Measurements from ENCODE around the gene MUC22.
"Not testable (repeated sequence)": the region's sequence is repeated elsewhere in the genome, so short reads cannot be mapped to it uniquely, and the experiment has no call there.

MUC22 gene

DNA sequence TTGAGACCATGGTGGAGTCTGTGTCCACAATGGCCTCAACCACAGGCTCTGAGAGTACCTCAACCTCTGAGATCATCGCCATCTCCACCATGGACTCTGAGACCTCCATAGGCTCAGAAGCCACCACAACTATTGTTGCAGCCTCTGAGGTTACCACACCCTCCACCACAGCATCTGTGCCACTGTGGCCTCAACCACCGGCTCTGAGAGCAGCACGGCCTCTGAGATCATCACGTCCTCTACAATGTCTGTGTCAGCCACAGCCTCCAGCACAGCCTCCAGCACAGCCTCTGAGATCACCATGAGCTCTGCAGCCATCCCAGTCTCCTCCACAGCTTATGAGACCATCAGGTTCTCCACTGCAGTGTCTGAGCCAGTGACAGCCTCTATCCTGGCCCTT, 46.2 kb upstream of the MUC22 start:
- no peak overlapping the region for H3K4me2 ChIP-seq (ENCODE audit: insufficient read depth, low read length, poor library complexity, severe bottlenecking)
- H2BK15ac ChIP-seq (ENCODE audit: low read length), result peak overlapping the region; percentile 8
- no peak overlapping the region for H3K14ac ChIP-seq (ENCODE audit: low read length)
- no CpG with 5 or more reads among the region's 4 CpGs for WGBS, 2 donors (ENCODE audit: extremely low coverage in 2 of 2, insufficient read length in 2 of 2, insufficient replicate concordance in 1 of 2)
- no peak overlapping the region for H3K27ac ChIP-seq (replicated peaks; ENCODE audit: low read length)
- H2AK5ac ChIP-seq (ENCODE audit: low read depth, low read length), result peak overlapping the region; percentile 2
- no peaks in the 10 kb centered on the region for H3K36me3 ChIP-seq (replicated peaks in 1 of 2; ENCODE audit: control insufficient read depth in 2 of 2, insufficient read depth in 2 of 2, low read length in 2 of 2)
- no peaks in the 10 kb centered on the region for H3K4me1 ChIP-seq (ENCODE audit: control insufficient read depth in 2 of 2, insufficient read depth in 1 of 2, low read depth in 1 of 2, low read length in 2 of 2)
- H4K91ac ChIP-seq (ENCODE audit: low read depth, low read length, poor library complexity), result no peak overlapping the region
- H2BK5ac ChIP-seq (ENCODE audit: low read length), result no peak overlapping the region
- H2AFZ ChIP-seq (ENCODE audit: low read length), result no peak overlapping the region
- peak overlapping the region; percentile 12 for H3K18ac ChIP-seq (ENCODE audit: low read length)
- H4K8ac ChIP-seq (ENCODE audit: low read depth, low read length), result no peak overlapping the region
- no peak overlapping the region for H3K4ac ChIP-seq (ENCODE audit: low read length)
- no peak for DNase-seq (ENCODE audit: low spot score)
- H3K9me3 ChIP-seq (replicated peaks in 1 of 2; ENCODE audit: control insufficient read depth in 2 of 2, insufficient read depth in 1 of 2, low read depth in 1 of 2, low read length in 2 of 2), result no peaks in the 10 kb centered on the region
- H3K23ac ChIP-seq (ENCODE audit: low read depth, low read length, poor library complexity), result no peak overlapping the region
- H3K4me3 ChIP-seq (ENCODE audit: low read length in 2 of 2), result peak overlapping the region in 1 of 2 donors; percentile 65
- no peak overlapping the region for H2BK120ac ChIP-seq (ENCODE audit: low read depth, low read length)
- peak overlapping the region; percentile 28 for H2BK12ac ChIP-seq (ENCODE audit: low read length)
- H3K79me1 ChIP-seq (ENCODE audit: low read depth, low read length), result no peaks in the 10 kb centered on the region
- H3K9ac ChIP-seq (ENCODE audit: low read depth, low read length, poor library complexity), result no peak overlapping the region
- peaks cover 0 to 2% (median 0%) of the 10 kb centered on the region in 3 experiments for H3K27me3 ChIP-seq (ENCODE audit: control insufficient read depth in 3 of 3, insufficient read depth in 3 of 3, low read depth in 1 of 3, low read length in 3 of 3)

DNA sequence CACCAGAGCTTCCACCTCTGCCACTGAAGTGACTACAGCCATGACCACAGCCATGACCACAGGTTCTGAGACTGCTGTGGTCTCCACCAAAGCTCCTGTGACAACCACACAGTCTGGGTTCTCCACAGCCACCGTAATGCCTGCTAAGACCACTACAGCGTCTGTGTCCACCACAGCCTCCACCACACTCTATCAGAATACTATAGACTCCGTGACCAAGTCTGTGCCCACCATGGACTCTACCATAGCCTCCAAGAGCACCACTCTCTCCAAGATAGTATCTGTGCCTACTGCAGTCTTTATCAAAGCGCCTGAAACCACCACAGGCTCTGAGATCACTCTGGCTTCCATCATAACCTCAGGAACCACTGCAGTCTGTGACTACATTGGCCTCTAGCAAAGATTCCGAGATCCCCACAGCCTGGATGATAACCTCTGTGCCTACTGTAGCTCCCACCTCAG, 45.1 kb upstream of the MUC22 start:
- Histone ChIP-seq H3K27ac (replicated peaks; ENCODE audit: low read length) (no peak overlapping the region), H2BK120ac (ENCODE audit: low read depth, low read length) (no peak overlapping the region), H2BK5ac (ENCODE audit: low read length) (no peak overlapping the region), H4K8ac (ENCODE audit: low read depth, low read length) (no peak overlapping the region), H2AK5ac (ENCODE audit: low read depth, low read length) (peak overlapping the region; percentile 82), H3K18ac (ENCODE audit: low read length) (no peak overlapping the region), H2BK15ac (ENCODE audit: low read length) (no peak overlapping the region), H3K23ac (ENCODE audit: low read depth, low read length, poor library complexity) (no peak overlapping the region), H3K14ac (ENCODE audit: low read length) (no peak overlapping the region), H3K4me2 (ENCODE audit: insufficient read depth, low read length, poor library complexity, severe bottlenecking) (no peak overlapping the region), H4K91ac (ENCODE audit: low read depth, low read length, poor library complexity) (no peak overlapping the region), H3K9ac (ENCODE audit: low read depth, low read length, poor library complexity) (no peak overlapping the region), H2BK12ac (ENCODE audit: low read length) (no peak overlapping the region), H3K4ac (ENCODE audit: low read length) (no peak overlapping the region), H3K79me1 (ENCODE audit: low read depth, low read length) (no peaks in the 10 kb centered on the region), H3K4me1 (ENCODE audit: control insufficient read depth in 2 of 2, insufficient read depth in 1 of 2, low read depth in 1 of 2, low read length in 2 of 2) (no peaks in the 10 kb centered on the region), H3K9me3 (replicated peaks in 1 of 2; ENCODE audit: control insufficient read depth in 2 of 2, insufficient read depth in 1 of 2, low read depth in 1 of 2, low read length in 2 of 2) (no peaks in the 10 kb centered on the region), H2AFZ (ENCODE audit: low read length) (no peak overlapping the region), H3K4me3 (ENCODE audit: low read length in 2 of 2) (no peak overlapping the region), H3K36me3 (replicated peaks in 1 of 2; ENCODE audit: control insufficient read depth in 2 of 2, insufficient read depth in 2 of 2, low read length in 2 of 2) (no peaks in the 10 kb centered on the region), H3K27me3 (ENCODE audit: control insufficient read depth in 3 of 3, insufficient read depth in 3 of 3, low read depth in 1 of 3, low read length in 3 of 3) (no peaks in the 10 kb centered on the region)
- no CpG with 5 or more reads among the region's 5 CpGs for WGBS, 2 donors (ENCODE audit: extremely low coverage in 2 of 2, insufficient read length in 2 of 2, insufficient replicate concordance in 1 of 2)
- DNase-seq (ENCODE audit: low spot score), result no peak

DNA sequence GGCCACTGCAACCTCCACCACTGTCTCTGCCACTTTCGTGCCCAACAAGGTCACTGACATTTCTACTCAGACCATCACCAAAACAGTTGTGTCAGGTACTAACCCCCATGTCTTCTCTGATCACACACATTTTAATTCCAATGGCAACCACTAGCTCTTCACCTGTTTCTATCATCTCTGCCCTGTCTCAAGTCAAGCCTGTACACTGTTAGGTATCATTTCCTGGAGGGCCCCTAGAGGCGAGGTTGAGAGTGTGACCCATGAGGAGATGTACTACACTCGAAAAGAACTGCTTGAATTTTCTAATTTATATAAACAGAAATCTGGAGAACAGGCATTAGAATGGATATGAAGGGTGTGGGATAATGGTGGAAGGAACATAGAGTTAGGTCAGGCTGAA, 44.1 kb upstream of the MUC22 start:
- no peak overlapping the region for H3K14ac ChIP-seq (ENCODE audit: low read length)
- H2AFZ ChIP-seq (ENCODE audit: low read length), result no peak overlapping the region
- no CpG with 5 or more reads among the region's 3 CpGs for WGBS, 2 donors (ENCODE audit: extremely low coverage in 2 of 2, insufficient read length in 2 of 2, insufficient replicate concordance in 1 of 2)

DNA sequence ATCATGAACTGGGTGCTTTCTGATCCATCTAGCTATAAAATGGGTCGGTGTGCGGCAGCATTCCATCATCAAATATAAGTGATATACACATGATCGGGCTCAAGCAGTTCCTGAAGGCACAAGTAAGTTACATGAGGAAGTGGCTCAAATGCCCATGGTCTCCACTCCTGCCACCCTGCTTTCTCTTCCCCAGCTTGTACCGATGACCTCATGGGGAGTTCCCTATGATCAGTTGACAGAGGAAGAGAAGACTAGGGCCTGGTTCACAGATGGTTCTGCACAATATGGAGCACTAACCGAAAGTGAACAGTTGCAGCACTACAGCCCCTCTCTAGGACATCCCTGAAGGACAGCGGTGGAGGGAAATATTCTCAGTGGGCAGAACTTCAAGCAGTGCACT, 41.1 kb upstream of the MUC22 start:
- not testable (repeated sequence) for H3K4me1 ChIP-seq (ENCODE audit: control insufficient read depth in 2 of 2, insufficient read depth in 1 of 2, low read depth in 1 of 2, low read length in 2 of 2); H3K36me3 ChIP-seq (replicated peaks in 1 of 2; ENCODE audit: control insufficient read depth in 2 of 2, insufficient read depth in 2 of 2, low read length in 2 of 2); H3K4me3 ChIP-seq (ENCODE audit: low read length in 2 of 2); H3K9ac ChIP-seq (ENCODE audit: low read depth, low read length, poor library complexity); H3K18ac ChIP-seq (ENCODE audit: low read length); H3K27ac ChIP-seq (replicated peaks; ENCODE audit: low read length); H3K4ac ChIP-seq (ENCODE audit: low read length); H3K14ac ChIP-seq (ENCODE audit: low read length); H4K91ac ChIP-seq (ENCODE audit: low read depth, low read length, poor library complexity); H2AFZ ChIP-seq (ENCODE audit: low read length); H3K23ac ChIP-seq (ENCODE audit: low read depth, low read length, poor library complexity); H3K27me3 ChIP-seq (ENCODE audit: control insufficient read depth in 3 of 3, insufficient read depth in 3 of 3, low read depth in 1 of 3, low read length in 3 of 3); H3K9me3 ChIP-seq (replicated peaks in 1 of 2; ENCODE audit: control insufficient read depth in 2 of 2, insufficient read depth in 1 of 2, low read depth in 1 of 2, low read length in 2 of 2); H2AK5ac ChIP-seq (ENCODE audit: low read depth, low read length); DNase-seq (ENCODE audit: low spot score); H3K4me2 ChIP-seq (ENCODE audit: insufficient read depth, low read length, poor library complexity, severe bottlenecking); H2BK12ac ChIP-seq (ENCODE audit: low read length); H2BK15ac ChIP-seq (ENCODE audit: low read length); H4K8ac ChIP-seq (ENCODE audit: low read depth, low read length); H3K79me1 ChIP-seq (ENCODE audit: low read depth, low read length); H2BK5ac ChIP-seq (ENCODE audit: low read length); H2BK120ac ChIP-seq (ENCODE audit: low read depth, low read length)
- WGBS, 2 donors (ENCODE audit: extremely low coverage in 2 of 2, insufficient read length in 2 of 2, insufficient replicate concordance in 1 of 2), result no CpG with 5 or more reads among the region's 6 CpGs

More for the DNA sequence above, 44.1 kb upstream of the MUC22 start:
- no peak overlapping the region for H3K4me2 ChIP-seq (ENCODE audit: insufficient read depth, low read length, poor library complexity, severe bottlenecking)
- peak overlapping the region; percentile 52 for H3K23ac ChIP-seq (ENCODE audit: low read depth, low read length, poor library complexity)
- H4K91ac ChIP-seq (ENCODE audit: low read depth, low read length, poor library complexity), result peak overlapping the region; percentile 60
- H3K27ac ChIP-seq (replicated peaks; ENCODE audit: low read length), result no peak overlapping the region
- H2BK12ac ChIP-seq (ENCODE audit: low read length), result no peak overlapping the region
- no peak overlapping the region for H3K18ac ChIP-seq (ENCODE audit: low read length)
- peak overlapping the region; percentile 82 for H2AK5ac ChIP-seq (ENCODE audit: low read depth, low read length)
- no peaks in the 10 kb centered on the region for H3K79me1 ChIP-seq (ENCODE audit: low read depth, low read length)
- H2BK15ac ChIP-seq (ENCODE audit: low read length), result no peak overlapping the region
- no peak overlapping the region for H2BK5ac ChIP-seq (ENCODE audit: low read length)
- no peak for DNase-seq (ENCODE audit: low spot score)
- no peaks in the 10 kb centered on the region for H3K4me1 ChIP-seq (ENCODE audit: control insufficient read depth in 2 of 2, insufficient read depth in 1 of 2, low read depth in 1 of 2, low read length in 2 of 2)
- H3K4ac ChIP-seq (ENCODE audit: low read length), result no peak overlapping the region
- H2BK120ac ChIP-seq (ENCODE audit: low read depth, low read length), result no peak overlapping the region
- no peaks in the 10 kb centered on the region for H3K36me3 ChIP-seq (replicated peaks in 1 of 2; ENCODE audit: control insufficient read depth in 2 of 2, insufficient read depth in 2 of 2, low read length in 2 of 2)
- no peak overlapping the region for H3K9ac ChIP-seq (ENCODE audit: low read depth, low read length, poor library complexity)
- no peak overlapping the region for H4K8ac ChIP-seq (ENCODE audit: low read depth, low read length)
- H3K9me3 ChIP-seq (replicated peaks in 1 of 2; ENCODE audit: control insufficient read depth in 2 of 2, insufficient read depth in 1 of 2, low read depth in 1 of 2, low read length in 2 of 2), result no peaks in the 10 kb centered on the region
- no peak overlapping the region for H3K4me3 ChIP-seq (ENCODE audit: low read length in 2 of 2)
- no peaks in the 10 kb centered on the region for H3K27me3 ChIP-seq (ENCODE audit: control insufficient read depth in 3 of 3, insufficient read depth in 3 of 3, low read depth in 1 of 3, low read length in 3 of 3)
